ENCODE data around the gene TMEM108. TPM values are rescaled to one million over a fixed set of nuclear protein-coding genes. Genes with fewer than 3 reads are reported as not detected.

The TMEM108 gene
- total and polyA plus RNA-seq, 2 donors (not counting 1 experiment from before 2014, with no cell fraction given) = 0.10 to 0.17 TPM

- no peak overlapping the region for H3K9ac ChIP-seq (ENCODE audit: insufficient read depth, low read length)
- TF ChIP-seq EZH2 (IDR thresholded peaks at IDR 0.05; ENCODE audit: low read length, missing control alignments) = no peak
- TF ChIP-seq CTCF (conservative IDR thresholded peaks at IDR 0.05 in 1 of 2, IDR thresholded peaks at IDR 0.05 in 1 of 2; ENCODE audit: low read depth in 1 of 2, low read length in 2 of 2) = no peak
Observed at GRCh38 chr3:133069556-133070286, 31.5 kb downstream of the TMEM108 start.

GRCh38 chr3:133074977-133075376 lies 36.8 kb downstream of the TMEM108 start:
- Histone ChIP-seq H3K9ac (ENCODE audit: insufficient read depth, low read length) (no peak overlapping the region), H3K9me3 (ENCODE audit: control insufficient read depth, insufficient read depth, low read depth, low read length) (no peaks in the 10 kb centered on the region), H2AFZ (ENCODE audit: low read length) (no peak overlapping the region), H3K36me3 (ENCODE audit: control insufficient read depth, insufficient read depth, low read length) (no peaks in the 10 kb centered on the region), H3K4me1 (ENCODE audit: control insufficient read depth, extremely low read depth, insufficient read depth, low read length) (no peaks in the 10 kb centered on the region), H3K27ac (ENCODE audit: insufficient read depth, low read length) (no peak overlapping the region), H3K4me2 (ENCODE audit: extremely low read depth, insufficient read depth, low read length) (no peak overlapping the region), H3K4me3 (replicated peaks in 1 of 4; ENCODE audit: control extremely low read depth in 1 of 4, insufficient read depth in 1 of 4, low read depth in 3 of 4, low read length in 4 of 4) (no peak overlapping the region), H3K27me3 (ENCODE audit: control insufficient read depth, insufficient read depth, low read length) (no peaks in the 10 kb centered on the region), H4K20me1 (ENCODE audit: control insufficient read depth, extremely low read depth, insufficient read depth, low read length) (no peaks in the 10 kb centered on the region), H3K79me2 (ENCODE audit: control insufficient read depth, insufficient read depth, low read length) (no peaks in the 10 kb centered on the region)
- no peak for DNase-seq (ENCODE audit: low read depth in 2 of 2)
- TF ChIP-seq EZH2 (IDR thresholded peaks at IDR 0.05; ENCODE audit: low read length, missing control alignments) (no peak), CTCF (conservative IDR thresholded peaks at IDR 0.05 in 1 of 2, IDR thresholded peaks at IDR 0.05 in 1 of 2; ENCODE audit: low read depth in 1 of 2, low read length in 2 of 2) (no peak)

More at GRCh38 chr3:133069556-133070286, 31.5 kb downstream of the TMEM108 start:
- Histone ChIP-seq H3K4me2 (ENCODE audit: extremely low read depth, insufficient read depth, low read length) (no peak overlapping the region), H4K20me1 (ENCODE audit: control insufficient read depth, extremely low read depth, insufficient read depth, low read length) (no peaks in the 10 kb centered on the region), H3K9me3 (ENCODE audit: control insufficient read depth, insufficient read depth, low read depth, low read length) (no peaks in the 10 kb centered on the region), H3K27ac (ENCODE audit: insufficient read depth, low read length) (no peak overlapping the region), H3K4me3 (replicated peaks in 1 of 4; ENCODE audit: control extremely low read depth in 1 of 4, insufficient read depth in 1 of 4, low read depth in 3 of 4, low read length in 4 of 4) (no peak overlapping the region), H2AFZ (ENCODE audit: low read length) (no peak overlapping the region), H3K27me3 (ENCODE audit: control insufficient read depth, insufficient read depth, low read length) (no peaks in the 10 kb centered on the region), H3K36me3 (ENCODE audit: control insufficient read depth, insufficient read depth, low read length) (no peaks in the 10 kb centered on the region), H3K79me2 (ENCODE audit: control insufficient read depth, insufficient read depth, low read length) (no peaks in the 10 kb centered on the region), H3K4me1 (ENCODE audit: control insufficient read depth, extremely low read depth, insufficient read depth, low read length) (no peaks in the 10 kb centered on the region)
- DNase-seq (ENCODE audit: low read depth in 2 of 2) = no peak

GRCh38 chr3:133077688-133078087 lies 39.5 kb downstream of the TMEM108 start:
- Histone ChIP-seq H3K4me2 (ENCODE audit: extremely low read depth, insufficient read depth, low read length) (no peak overlapping the region), H3K79me2 (ENCODE audit: control insufficient read depth, insufficient read depth, low read length) (no peaks in the 10 kb centered on the region), H3K4me3 (replicated peaks in 1 of 4; ENCODE audit: control extremely low read depth in 1 of 4, insufficient read depth in 1 of 4, low read depth in 3 of 4, low read length in 4 of 4) (no peak overlapping the region), H3K27ac (ENCODE audit: insufficient read depth, low read length) (no peak overlapping the region), H3K27me3 (ENCODE audit: control insufficient read depth, insufficient read depth, low read length) (no peaks in the 10 kb centered on the region), H3K4me1 (ENCODE audit: control insufficient read depth, extremely low read depth, insufficient read depth, low read length) (no peaks in the 10 kb centered on the region), H3K9ac (ENCODE audit: insufficient read depth, low read length) (no peak overlapping the region), H3K36me3 (ENCODE audit: control insufficient read depth, insufficient read depth, low read length) (no peaks in the 10 kb centered on the region), H3K9me3 (ENCODE audit: control insufficient read depth, insufficient read depth, low read depth, low read length) (no peaks in the 10 kb centered on the region), H4K20me1 (ENCODE audit: control insufficient read depth, extremely low read depth, insufficient read depth, low read length) (no peaks in the 10 kb centered on the region), H2AFZ (ENCODE audit: low read length) (no peak overlapping the region)
- DNase-seq (ENCODE audit: low read depth in 2 of 2) = no peak
- TF ChIP-seq CTCF (conservative IDR thresholded peaks at IDR 0.05 in 1 of 2, IDR thresholded peaks at IDR 0.05 in 1 of 2; ENCODE audit: low read depth in 1 of 2, low read length in 2 of 2) = no peak
- no peak for TF ChIP-seq EZH2 (IDR thresholded peaks at IDR 0.05; ENCODE audit: low read length, missing control alignments)
